ENCODE measurements around the gene DTL.

DTL gene

GRCh38 chr1:212124690-212125582, 89.4 kb downstream of the DTL start:
- H3K27ac ChIP-seq (ENCODE audit: low read length) = no peak overlapping the region
- peaks cover 2% of the 10 kb centered on the region; the same call in 1 of the 2 replicates for H3K4me1 ChIP-seq (ENCODE audit: control insufficient read depth, insufficient read depth, low read length)
- no peaks in the 10 kb centered on the region for H3K9me3 ChIP-seq (ENCODE audit: control insufficient read depth, insufficient read depth, low read length)
- no peaks in the 10 kb centered on the region for H3K36me3 ChIP-seq (ENCODE audit: control insufficient read depth, insufficient read depth, low read length)
- no peaks in the 10 kb centered on the region for H3K27me3 ChIP-seq (ENCODE audit: control insufficient read depth, insufficient read depth, low read length)
- no peak overlapping the region for H3K4me3 ChIP-seq (ENCODE audit: low read length)
- no peak for DNase-seq (ENCODE audit: low read depth, low spot score)
- WGBS (ENCODE audit: insufficient coverage, insufficient read length) = no CpG with 5 or more reads among the region's 11 CpGs

DNA sequence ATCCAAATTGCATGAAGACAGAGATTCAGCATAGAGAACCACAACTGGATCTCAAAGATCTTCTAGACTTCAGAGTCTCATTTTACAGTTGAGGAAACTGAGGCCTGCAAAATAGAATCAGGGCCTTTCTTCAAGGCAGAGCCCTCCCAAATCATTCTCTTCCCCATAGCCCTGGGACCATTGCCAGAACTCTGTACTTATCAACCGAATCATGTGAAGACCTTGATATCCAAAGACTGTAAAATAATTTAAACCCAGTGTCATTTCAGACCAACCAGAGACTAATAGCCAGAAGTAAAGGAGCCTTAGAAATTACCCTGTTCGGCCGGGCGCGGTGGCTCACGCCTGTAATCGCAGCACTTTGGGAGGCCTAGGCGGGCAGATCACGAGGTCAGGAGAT, 90.1 kb downstream of the DTL start:
- Histone ChIP-seq H3K4me1 (ENCODE audit: control insufficient read depth, insufficient read depth, low read length) (peaks cover 2% of the 10 kb centered on the region; the same call in 1 of the 2 replicates), H3K27ac (ENCODE audit: low read length) (no peak overlapping the region), H3K4me3 (ENCODE audit: low read length) (no peak overlapping the region), H3K9me3 (ENCODE audit: control insufficient read depth, insufficient read depth, low read length) (no peaks in the 10 kb centered on the region), H3K27me3 (ENCODE audit: control insufficient read depth, insufficient read depth, low read length) (no peaks in the 10 kb centered on the region), H3K36me3 (ENCODE audit: control insufficient read depth, insufficient read depth, low read length) (no peaks in the 10 kb centered on the region)
- no CpG with 5 or more reads among the region's 9 CpGs for WGBS (ENCODE audit: insufficient coverage, insufficient read length)
- no peak for DNase-seq (ENCODE audit: low read depth, low spot score)

GRCh38 chr1:212127221-212127620, 91.7 kb downstream of the DTL start:
- H3K36me3 ChIP-seq (ENCODE audit: control insufficient read depth, insufficient read depth, low read length) = no peaks in the 10 kb centered on the region
- no peak overlapping the region for H3K4me3 ChIP-seq (ENCODE audit: low read length)
- DNase-seq (ENCODE audit: low read depth, low spot score) = no peak
- no peaks in the 10 kb centered on the region for H3K9me3 ChIP-seq (ENCODE audit: control insufficient read depth, insufficient read depth, low read length)
- no peak overlapping the region for H3K27ac ChIP-seq (ENCODE audit: low read length)
- no peaks in the 10 kb centered on the region for H3K27me3 ChIP-seq (ENCODE audit: control insufficient read depth, insufficient read depth, low read length)
- WGBS (ENCODE audit: insufficient coverage, insufficient read length) = no CpG with 5 or more reads among the region's 4 CpGs
- H3K4me1 ChIP-seq (ENCODE audit: control insufficient read depth, insufficient read depth, low read length) = peaks cover 2% of the 10 kb centered on the region; the same call in 1 of the 2 replicates

- H3K4me3 ChIP-seq (ENCODE audit: low read length) = no peak overlapping the region
- H3K27ac ChIP-seq (ENCODE audit: low read length) = no peak overlapping the region
- peaks cover 2% of the 10 kb centered on the region; the same call in 1 of the 2 replicates for H3K4me1 ChIP-seq (ENCODE audit: control insufficient read depth, insufficient read depth, low read length)
- H3K27me3 ChIP-seq (ENCODE audit: control insufficient read depth, insufficient read depth, low read length) = no peaks in the 10 kb centered on the region
- H3K9me3 ChIP-seq (ENCODE audit: control insufficient read depth, insufficient read depth, low read length) = no peaks in the 10 kb centered on the region
- no CpG with 5 or more reads among the region's 6 CpGs for WGBS (ENCODE audit: insufficient coverage, insufficient read length)
- DNase-seq (ENCODE audit: low read depth, low spot score) = no peak
- H3K36me3 ChIP-seq (ENCODE audit: control insufficient read depth, insufficient read depth, low read length) = no peaks in the 10 kb centered on the region
Measured at GRCh38 chr1:212129781-212130180, 94.2 kb downstream of the DTL start.

DNA sequence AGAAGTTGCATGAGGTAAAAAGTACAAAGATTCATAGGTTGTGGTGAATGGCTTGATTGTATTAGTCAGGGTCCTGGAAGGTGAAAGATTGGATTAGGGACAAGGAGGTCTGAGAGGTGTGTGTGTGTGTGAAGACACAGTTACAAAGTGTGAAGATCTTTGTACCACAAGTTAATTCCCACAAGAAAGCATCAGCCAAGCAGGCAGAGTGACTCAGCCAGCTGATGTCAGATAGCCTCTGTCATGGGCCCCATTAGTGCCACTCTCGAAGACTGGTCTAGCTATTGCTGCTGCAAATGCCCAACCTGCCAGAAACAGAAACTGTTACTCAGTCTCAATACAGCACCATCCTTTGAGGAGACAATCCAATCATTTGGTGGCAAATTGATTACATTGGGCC, 96.5 kb downstream of the DTL start:
- DNase-seq (ENCODE audit: low read depth, low spot score) = no peak
- no peaks in the 10 kb centered on the region for H3K4me1 ChIP-seq (ENCODE audit: control insufficient read depth, insufficient read depth, low read length)
- H3K27ac ChIP-seq (ENCODE audit: low read length) = no peak overlapping the region
- no peak overlapping the region for H3K4me3 ChIP-seq (ENCODE audit: low read length)
- WGBS (ENCODE audit: insufficient coverage, insufficient read length) = no CpG with 5 or more reads among the region's 1 CpG
- H3K9me3 ChIP-seq (ENCODE audit: control insufficient read depth, insufficient read depth, low read length) = no peaks in the 10 kb centered on the region
- no peaks in the 10 kb centered on the region for H3K27me3 ChIP-seq (ENCODE audit: control insufficient read depth, insufficient read depth, low read length)
- H3K36me3 ChIP-seq (ENCODE audit: control insufficient read depth, insufficient read depth, low read length) = no peaks in the 10 kb centered on the region

DNA sequence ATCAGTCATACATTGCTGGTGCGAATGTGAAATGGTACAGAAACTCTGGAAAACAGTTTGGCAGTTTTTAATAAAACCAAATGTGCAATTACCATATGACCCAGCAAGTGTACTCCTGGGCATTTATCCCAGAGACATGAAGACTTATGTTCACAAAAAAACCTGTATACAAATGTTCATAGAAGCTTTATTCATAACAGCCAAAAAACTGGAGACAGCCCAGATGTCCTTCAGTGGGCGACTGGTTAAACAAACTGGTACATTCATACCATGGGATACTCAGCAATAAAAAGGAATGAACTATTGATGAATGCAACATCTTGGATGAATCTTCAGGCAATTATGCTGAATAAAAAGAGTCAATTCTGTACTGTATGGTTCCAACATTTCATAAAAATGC, 97.8 kb downstream of the DTL start:
- H3K36me3 ChIP-seq (ENCODE audit: control insufficient read depth, insufficient read depth, low read length) = no peaks in the 10 kb centered on the region
- WGBS (ENCODE audit: insufficient coverage, insufficient read length) = no CpG with 5 or more reads among the region's 2 CpGs

DNA sequence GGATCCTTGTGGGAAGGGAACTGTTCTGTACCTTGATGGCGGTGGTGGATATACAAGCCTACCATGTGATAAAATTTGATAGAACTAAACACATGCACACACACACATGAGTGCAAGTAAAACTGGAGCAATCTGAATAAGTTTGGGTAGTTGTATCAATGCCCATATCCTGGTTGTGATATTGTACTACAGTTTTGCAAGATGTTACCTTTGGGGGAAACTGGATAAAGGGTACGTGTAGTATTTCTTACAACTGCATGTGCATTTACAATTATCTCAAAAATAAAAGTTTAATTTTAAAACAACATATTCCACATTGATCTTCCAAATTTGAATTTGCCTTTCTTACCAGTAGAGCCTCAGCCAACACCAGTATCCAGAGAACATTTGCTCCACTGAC, 99.6 kb downstream of the DTL start:
- Histone ChIP-seq H3K4me3 (ENCODE audit: low read length) (no peak overlapping the region), H3K27ac (ENCODE audit: low read length) (no peak overlapping the region), H3K27me3 (ENCODE audit: control insufficient read depth, insufficient read depth, low read length) (no peaks in the 10 kb centered on the region), H3K36me3 (ENCODE audit: control insufficient read depth, insufficient read depth, low read length) (no peaks in the 10 kb centered on the region), H3K4me1 (ENCODE audit: control insufficient read depth, insufficient read depth, low read length) (no peaks in the 10 kb centered on the region), H3K9me3 (ENCODE audit: control insufficient read depth, insufficient read depth, low read length) (no peaks in the 10 kb centered on the region)
- DNase-seq (ENCODE audit: low read depth, low spot score) = no peak
- no CpG with 5 or more reads among the region's 2 CpGs for WGBS (ENCODE audit: insufficient coverage, insufficient read length)

More for the DNA sequence above, 97.8 kb downstream of the DTL start:
- Histone ChIP-seq H3K27ac (ENCODE audit: low read length) (no peak overlapping the region), H3K27me3 (ENCODE audit: control insufficient read depth, insufficient read depth, low read length) (no peaks in the 10 kb centered on the region), H3K4me3 (ENCODE audit: low read length) (no peak overlapping the region), H3K4me1 (ENCODE audit: control insufficient read depth, insufficient read depth, low read length) (no peaks in the 10 kb centered on the region), H3K9me3 (ENCODE audit: control insufficient read depth, insufficient read depth, low read length) (no peaks in the 10 kb centered on the region)
- DNase-seq (ENCODE audit: low read depth, low spot score) = no peak

- H3K9me3 ChIP-seq (ENCODE audit: control insufficient read depth, insufficient read depth, low read length) = no peaks in the 10 kb centered on the region
- H3K36me3 ChIP-seq (ENCODE audit: control insufficient read depth, insufficient read depth, low read length) = no peaks in the 10 kb centered on the region
- no peaks in the 10 kb centered on the region for H3K27me3 ChIP-seq (ENCODE audit: control insufficient read depth, insufficient read depth, low read length)
- WGBS (ENCODE audit: insufficient coverage, insufficient read length) = 100% methylated on average over 1 of the region's 1 CpG
- no peak overlapping the region for H3K4me3 ChIP-seq (ENCODE audit: low read length)
- no peaks in the 10 kb centered on the region for H3K4me1 ChIP-seq (ENCODE audit: control insufficient read depth, insufficient read depth, low read length)
- H3K27ac ChIP-seq (ENCODE audit: low read length) = no peak overlapping the region
- no peak for DNase-seq (ENCODE audit: low read depth, low spot score)
Measured at GRCh38 chr1:212137854-212138253, 102.3 kb downstream of the DTL start.

- no peak overlapping the region for H3K27ac ChIP-seq (ENCODE audit: low read length)
- no peaks in the 10 kb centered on the region for H3K36me3 ChIP-seq (ENCODE audit: control insufficient read depth, insufficient read depth, low read length)
- no peak for DNase-seq (ENCODE audit: low read depth, low spot score)
- H3K4me1 ChIP-seq (ENCODE audit: control insufficient read depth, insufficient read depth, low read length) = no peaks in the 10 kb centered on the region
- no peaks in the 10 kb centered on the region for H3K27me3 ChIP-seq (ENCODE audit: control insufficient read depth, insufficient read depth, low read length)
- no peaks in the 10 kb centered on the region for H3K9me3 ChIP-seq (ENCODE audit: control insufficient read depth, insufficient read depth, low read length)
- no CpG with 5 or more reads among the region's 5 CpGs for WGBS (ENCODE audit: insufficient coverage, insufficient read length)
- no peak overlapping the region for H3K4me3 ChIP-seq (ENCODE audit: low read length)
Measured at GRCh38 chr1:212138457-212138856, 102.9 kb downstream of the DTL start.

- Histone ChIP-seq H3K36me3 (ENCODE audit: control insufficient read depth, insufficient read depth, low read length) (no peaks in the 10 kb centered on the region), H3K27me3 (ENCODE audit: control insufficient read depth, insufficient read depth, low read length) (no peaks in the 10 kb centered on the region), H3K27ac (ENCODE audit: low read length) (no peak overlapping the region), H3K4me1 (ENCODE audit: control insufficient read depth, insufficient read depth, low read length) (no peaks in the 10 kb centered on the region), H3K4me3 (ENCODE audit: low read length) (no peak overlapping the region), H3K9me3 (ENCODE audit: control insufficient read depth, insufficient read depth, low read length) (no peaks in the 10 kb centered on the region)
- no peak for DNase-seq (ENCODE audit: low read depth, low spot score)
- WGBS (ENCODE audit: insufficient coverage, insufficient read length) = no CpG with 5 or more reads among the region's 3 CpGs
Measured at GRCh38 chr1:212139526-212140135, 104.1 kb downstream of the DTL start.

All from iPS DF 6.9 (cell line).